ENCODE measurements around the gene PAM16.
A peak's percentile ranks its signal among the peaks of the same experiment; 100 is the strongest.
"Not testable (repeated sequence)": the region's sequence is repeated elsewhere in the genome, so short reads cannot be mapped to it uniquely, and the experiment has no call there.

Gene PAM16

DNA sequence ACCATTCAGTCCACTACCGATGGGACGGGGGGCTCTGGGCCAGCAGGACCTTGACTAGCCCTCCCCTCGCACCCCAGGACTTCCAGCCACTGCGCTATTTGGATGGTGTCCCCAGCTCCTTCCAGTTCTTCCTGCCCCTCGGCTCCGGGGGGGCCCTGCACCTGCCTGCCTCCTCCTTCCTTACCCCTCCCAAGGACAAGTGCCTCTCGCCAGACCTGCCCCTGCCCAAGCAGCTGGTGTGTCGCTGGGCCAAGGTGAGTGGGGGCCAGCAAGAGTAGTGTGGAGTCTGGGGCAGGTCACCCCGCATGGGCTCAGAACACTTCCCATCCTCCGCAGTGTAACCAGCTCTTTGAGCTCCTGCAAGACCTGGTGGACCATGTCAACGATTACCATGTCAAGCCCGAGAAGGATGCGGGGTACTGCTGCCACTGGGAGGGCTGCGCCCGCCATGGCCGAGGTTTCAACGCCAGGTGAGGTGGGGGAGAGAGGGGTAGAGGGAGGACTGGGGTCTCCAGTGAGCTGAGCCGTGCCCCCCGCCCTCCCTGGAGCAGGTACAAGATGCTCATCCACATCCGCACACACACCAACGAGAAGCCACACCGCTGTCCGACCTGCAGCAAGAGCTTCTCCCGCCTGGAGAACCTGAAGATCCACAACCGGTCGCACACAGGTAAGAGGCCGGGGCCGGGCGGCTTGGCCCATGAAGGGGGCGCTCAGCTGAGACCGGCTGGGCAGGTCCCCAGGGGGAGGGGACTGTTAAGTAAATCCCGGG lies 16.2 kb downstream of the PAM16 start:
- no peak for DNase-seq (ENCODE audit: low spot score)

DNA sequence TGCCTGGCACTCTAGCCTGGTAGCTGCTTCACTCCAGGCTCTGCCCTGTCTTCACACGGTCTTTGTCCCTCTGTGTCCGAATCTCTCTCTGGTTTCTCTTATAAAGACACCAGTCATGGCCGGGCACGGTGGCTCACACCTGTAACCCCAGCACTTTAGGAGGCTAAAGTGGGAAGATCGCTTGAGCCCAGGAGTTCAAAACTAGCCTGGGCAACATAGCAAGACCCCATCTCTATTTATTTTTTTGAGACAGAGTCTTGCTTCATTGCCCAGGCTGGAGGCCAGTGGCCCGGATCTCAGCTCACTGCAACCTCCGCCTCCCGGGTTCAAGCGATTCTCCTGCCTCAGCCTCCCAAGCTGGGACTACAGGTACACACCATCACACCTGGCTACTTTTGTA lies 17.4 kb downstream of the PAM16 start:
- DNase-seq (ENCODE audit: low spot score), result not testable (repeated sequence)

DNA sequence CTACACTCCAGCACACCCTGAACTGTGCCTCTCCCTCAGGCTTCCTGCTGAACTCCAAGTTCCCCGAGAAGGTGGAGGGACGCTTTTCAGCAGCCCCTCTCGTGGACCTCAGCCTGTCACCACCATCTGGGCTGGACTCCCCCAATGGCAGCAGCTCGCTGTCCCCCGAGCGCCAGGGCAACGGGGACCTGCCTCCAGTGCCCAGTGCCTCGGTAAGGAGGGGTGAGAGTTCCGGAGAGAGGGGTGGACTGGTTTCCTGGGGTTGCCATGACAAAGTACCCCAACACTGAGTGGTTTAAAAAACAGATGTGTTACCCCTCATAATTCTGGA lies 17.8 kb downstream of the PAM16 start:
- DNase-seq (ENCODE audit: low spot score), result no peak

DNA sequence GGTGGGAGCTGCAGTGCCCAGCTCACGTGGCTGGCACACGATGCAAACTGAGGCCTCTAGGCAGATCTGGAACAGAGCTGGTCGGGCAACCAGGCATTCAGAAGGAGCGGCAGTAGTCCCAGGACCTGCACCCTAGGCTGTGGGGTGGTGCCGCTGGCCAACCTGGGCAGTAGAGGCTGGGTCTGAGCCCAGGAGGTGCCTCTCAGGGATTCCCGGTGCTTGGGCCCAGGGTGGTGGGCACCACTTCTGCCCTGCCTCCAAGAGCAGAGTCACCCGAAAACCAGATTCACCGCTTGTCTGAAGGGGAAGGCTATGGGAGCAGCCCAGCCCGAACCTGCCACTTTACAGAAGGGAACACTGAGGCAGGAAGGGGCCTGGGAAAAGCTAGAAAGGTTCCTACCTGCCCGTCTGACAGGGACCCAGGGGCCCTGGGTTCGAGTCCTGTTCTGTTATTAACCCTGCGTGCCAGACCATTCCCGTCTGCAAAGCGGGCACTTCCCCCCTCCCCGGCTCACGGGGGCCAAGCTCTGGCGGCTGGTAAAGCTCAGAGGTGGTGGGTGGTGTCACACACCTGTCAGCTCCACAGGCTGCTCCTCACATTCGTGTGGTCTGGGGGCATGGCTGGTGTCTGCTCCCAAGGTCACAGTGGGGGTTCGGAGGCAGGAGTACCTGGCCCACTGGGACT lies 18.4 kb downstream of the PAM16 start:
- DNase-seq (ENCODE audit: low spot score), result no peak

DNA sequence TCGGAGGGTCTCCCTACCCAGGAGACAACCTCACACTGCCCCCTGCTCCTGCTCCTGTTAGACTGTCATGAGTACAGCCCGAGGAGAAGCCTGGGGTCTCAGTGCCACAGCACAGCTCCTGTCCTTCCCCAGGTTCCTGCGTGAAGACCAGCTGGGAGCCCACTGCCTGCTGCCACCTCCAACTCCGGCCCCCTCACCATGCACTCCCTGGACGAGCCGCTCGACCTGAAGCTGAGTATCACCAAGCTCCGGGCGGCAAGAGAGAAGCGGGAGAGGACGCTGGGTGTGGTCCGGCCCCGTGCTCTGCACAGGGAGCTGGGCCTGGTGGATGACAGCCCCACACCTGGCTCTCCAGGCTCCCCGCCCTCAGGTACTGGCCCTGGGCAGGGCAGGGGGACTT lies 19.0 kb downstream of the PAM16 start:
- DNase-seq (ENCODE audit: low spot score), result no peak

DNA sequence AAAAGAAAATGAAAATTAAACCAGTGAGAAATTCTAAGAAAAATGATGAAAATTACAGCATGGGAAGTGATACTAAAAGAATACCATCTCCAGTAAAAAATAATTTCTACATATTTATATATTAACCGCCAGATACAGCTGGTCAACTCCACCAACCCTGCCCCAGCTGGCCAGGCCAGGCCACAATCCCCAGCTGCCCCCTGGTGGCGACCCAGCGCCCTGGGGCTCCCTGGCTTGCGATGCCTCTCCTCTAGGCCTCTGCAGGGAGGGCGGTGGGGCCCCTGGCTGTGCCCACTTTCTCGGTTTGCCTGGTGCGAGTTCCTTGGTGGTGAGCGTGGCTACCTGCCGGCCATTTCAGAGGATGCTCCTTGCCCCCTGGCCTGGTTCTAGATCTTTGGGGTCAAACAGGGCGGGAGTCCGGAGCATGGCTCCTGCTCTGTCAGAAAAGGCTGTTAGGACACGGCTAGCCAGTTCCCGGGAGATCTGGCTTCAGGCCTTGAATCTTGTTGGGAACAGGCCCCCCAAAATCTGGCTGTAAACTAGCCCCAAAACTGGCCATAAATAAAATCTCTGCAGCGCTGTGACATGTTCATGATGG lies 20.7 kb downstream of the PAM16 start:
- peak; percentile 70 for DNase-seq (ENCODE audit: low spot score)

DNA sequence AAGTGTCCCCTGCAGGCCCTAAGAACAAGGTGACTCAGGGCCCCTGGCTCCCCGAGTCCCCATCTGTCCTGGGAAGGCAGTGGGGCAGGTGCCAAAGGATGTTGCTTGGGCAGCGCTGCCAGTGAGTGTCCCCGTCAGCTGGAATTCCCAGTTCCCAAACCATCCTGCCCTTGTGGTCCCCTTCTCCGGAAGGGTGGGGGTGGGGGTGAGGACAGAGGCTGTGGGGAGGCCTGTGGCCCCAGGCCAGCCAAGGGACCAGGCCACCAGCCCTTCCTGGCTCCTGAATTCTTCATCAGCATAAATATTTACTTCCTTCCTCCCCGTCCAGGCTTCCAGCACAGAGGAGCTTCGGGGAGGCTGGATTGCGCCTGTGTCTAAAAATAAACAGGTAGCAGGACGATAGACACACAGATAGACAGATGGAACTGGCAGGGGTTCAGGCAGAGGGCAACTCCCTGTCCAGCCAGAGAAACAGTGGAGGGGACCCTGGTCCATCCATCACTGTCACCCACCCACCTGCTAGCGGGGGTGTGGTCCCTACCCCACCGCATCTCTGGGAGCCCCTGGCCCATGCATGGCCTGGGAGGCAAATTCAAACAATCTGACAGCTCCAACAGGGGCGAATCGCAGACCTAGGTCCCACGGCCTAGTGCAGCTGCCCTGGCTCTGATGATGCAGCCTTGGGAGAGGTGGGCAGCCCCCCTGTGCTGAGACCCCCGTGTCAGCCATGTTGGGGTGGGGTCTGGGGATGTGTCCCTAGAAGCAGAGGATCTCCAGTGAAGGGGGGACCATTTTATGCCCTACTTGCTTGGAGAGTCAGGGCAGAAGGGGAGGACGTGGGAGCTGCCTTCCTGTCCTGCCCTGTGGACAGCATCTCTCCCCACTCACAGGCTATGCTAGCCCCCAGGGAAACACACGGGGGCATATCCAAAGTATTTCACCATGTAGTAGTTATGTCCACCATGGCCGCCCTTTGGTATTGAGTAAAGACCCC lies 22.0 kb downstream of the PAM16 start:
- no peak for DNase-seq (ENCODE audit: low spot score)

DNA sequence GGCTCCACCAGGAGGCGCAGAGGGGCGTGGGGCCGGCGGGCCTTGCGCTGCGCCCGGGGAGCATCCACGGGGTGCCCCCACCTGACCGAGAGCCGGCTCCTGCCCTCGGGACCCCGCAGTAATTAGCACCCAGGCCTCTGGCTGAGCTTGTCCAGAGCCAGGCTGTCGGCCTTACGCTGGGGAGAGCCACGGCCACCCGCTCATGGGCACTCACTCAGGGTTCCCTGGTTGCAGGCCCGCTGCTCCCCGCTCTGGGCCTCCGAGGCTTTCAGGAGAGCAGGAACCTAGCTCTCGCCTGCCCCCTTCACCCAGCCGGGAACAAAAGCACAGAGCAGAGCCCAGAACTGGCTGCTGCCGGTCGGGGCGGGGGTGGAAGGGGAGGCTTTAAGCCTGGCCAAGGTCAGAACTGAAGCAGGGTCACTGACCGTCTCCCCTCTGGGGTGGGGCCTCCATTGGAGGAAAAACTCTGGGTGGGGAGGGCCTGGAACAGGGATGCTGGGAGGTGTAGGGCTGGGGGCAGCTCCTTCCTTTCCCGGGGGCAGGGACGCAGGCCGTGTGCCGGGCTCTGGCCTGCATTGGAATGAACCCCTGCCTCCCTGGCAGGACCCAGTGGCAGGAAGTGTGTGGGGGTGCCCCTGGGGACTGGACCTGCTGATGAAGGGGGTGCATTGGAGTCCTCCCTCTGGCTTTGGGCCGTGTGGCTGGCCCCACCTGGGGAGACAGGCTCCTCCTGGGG lies 22.9 kb downstream of the PAM16 start:
- no peak for DNase-seq (ENCODE audit: low spot score)

DNA sequence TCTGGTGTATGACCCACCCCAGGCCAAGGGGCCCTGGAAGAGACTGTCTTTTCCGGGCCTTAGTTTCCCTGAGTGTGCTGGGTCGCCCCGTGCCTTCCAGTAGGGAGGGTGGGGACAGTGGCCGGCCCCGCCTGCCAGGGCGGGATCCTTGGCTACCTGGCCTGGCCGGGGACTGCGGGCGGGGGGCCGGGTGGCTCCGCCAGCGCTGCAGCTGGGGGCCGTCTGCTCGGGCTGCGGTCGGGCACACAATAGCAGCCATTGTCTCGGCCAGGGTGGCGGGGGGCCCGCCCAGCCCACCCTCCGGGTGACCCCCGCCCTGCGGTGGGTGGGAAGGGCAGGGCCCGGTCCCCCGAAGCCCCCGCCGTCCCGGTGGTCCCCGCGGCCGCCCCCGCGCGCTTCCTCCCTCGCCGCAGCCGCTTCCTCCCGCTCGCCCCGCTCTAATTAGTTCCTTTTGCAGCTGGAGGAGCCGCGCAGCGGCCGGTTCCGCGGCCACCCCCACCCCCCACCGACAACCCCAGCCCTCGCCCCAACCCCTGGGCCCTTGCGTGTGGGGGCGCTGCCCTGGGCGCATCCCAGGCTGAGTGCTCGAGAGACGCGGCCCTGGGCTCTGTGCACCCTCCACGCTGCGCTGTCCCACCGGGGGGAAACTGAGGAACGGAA lies 23.6 kb downstream of the PAM16 start:
- DNase-seq (ENCODE audit: low spot score), result no peak

DNA sequence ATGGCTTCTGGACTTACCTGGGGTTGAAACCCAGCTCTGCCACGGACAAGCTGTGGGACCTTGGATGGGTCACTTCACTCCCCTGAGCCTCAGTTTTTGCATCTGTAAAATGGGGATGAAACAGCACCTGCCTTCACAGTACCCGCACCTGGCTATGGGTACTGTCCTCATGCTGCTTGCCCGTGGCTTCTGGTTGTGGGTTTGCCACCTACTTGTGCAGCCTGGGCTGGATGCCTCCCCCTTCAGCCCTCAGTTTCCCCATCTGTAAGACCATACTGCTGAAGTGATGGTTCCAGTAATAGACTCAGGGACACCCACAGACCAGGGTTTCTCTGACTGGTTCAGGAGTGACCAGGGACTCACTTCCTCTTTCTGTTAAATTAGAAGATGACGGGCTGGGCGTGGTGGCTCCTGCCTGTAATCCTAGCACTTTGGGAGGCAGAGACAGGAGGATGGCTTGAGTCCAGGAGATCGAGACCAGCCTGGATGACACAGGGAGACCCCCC lies 25.8 kb downstream of the PAM16 start:
- DNase-seq (ENCODE audit: low spot score), result no peak

DNA sequence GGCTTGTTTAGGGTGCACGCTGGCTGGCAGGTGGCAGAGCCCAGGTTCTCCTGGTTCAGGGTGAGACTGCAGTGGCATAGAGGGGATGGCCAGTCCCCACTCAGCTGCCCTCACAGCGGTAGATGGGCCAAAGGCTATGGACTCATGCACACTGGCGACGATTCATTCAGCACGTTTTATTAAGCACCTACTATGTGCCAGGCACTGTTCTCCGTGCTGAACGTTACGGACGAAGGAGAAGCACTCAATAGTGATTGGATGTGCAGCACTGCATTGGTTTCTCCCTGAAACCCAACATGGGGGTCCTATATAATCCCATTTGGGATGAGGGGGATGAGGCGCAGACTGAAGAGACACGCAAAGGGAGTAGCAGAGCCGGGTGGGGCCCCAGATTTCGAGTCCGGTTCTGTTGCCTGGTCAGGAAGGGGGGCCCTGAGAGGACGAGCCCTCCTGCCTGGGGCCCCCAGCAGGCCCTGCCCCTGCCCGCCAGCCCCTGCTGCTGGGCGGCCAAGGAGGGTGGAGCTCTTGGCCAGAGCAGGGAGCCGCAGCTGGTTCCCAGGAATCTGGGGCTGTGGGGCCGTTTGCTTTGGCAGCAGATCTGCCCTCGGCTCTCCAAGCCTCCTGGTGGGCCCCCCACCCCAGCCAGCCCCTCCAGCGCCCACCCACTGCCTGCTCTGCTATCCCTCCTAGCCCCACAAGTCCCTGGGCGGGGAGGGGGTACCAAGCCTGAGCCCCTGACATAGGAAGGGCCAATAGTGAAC lies 26.4 kb downstream of the PAM16 start:
- DNase-seq (ENCODE audit: low spot score), result no peak

DNA sequence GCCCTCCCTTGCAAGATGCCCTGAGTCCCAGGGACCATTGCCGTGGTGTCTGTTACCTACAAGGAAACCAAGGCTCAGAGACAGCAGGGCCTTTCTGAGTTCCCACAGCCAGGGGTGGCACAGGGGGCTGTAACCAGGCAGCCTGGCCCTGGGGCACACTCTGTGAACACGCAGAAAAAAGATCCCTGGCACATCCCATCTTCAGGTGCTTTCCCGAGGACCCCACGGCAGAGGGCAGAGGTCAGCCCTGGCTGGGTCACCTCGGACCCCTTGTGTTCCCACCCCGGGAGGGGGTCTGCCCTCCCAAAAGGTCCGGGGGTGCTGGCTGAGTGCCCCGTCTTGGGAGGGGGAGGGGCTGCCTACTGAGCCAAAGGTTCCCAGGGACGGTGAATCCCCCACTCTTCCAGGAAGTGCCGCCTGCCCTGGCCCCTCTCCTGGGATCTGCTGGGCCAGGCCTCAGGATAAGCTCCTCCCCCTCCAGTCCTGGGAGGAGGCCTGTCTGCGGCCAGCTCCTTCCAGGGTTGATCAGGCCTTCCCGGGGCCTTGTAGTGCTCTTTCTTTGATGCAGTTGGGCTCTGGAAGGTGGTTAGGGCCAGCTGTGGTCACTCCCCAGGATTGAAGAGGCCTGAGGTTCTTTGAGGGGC lies 27.2 kb downstream of the PAM16 start:
- no peak for DNase-seq (ENCODE audit: low spot score)

DNA sequence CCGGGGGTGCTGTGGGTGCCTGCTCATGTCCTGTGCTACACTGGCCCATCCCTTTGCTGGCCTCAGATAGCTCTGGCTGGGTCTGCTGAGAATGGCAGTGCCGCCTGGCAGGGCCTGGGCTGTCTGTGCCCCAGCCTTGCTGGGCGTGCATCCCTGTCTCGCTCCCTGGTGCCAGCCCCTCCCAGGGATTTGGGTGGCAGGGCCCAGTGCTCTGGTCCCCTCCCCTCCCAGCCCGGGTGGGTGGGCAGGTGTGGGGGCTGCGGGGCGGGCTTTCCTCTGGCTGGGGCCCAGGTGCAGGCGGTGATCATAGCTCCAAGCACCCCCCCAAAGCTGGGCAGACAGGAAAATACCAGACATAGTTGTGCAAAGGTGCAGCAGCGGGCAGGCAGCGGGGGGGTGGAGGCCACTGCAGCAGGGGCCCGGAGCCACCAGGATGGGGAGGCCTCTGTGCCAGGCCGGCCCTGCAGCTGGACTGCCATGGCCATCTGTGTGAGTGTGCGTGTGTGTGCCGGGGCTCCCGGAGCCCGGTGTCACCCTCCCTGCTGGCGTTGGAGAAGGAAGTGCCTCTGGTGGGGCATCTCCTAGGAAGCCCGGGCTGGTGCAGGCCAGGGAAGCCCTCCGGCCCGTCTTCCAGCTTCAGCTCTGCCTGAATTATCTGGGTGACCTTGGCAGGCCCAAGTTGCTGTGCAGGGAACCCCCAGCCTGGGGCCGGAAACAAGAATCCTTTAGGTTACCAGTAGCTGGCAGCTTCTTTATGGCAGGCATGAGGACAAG lies 27.9 kb downstream of the PAM16 start:
- no peak for DNase-seq (ENCODE audit: low spot score)

DNA sequence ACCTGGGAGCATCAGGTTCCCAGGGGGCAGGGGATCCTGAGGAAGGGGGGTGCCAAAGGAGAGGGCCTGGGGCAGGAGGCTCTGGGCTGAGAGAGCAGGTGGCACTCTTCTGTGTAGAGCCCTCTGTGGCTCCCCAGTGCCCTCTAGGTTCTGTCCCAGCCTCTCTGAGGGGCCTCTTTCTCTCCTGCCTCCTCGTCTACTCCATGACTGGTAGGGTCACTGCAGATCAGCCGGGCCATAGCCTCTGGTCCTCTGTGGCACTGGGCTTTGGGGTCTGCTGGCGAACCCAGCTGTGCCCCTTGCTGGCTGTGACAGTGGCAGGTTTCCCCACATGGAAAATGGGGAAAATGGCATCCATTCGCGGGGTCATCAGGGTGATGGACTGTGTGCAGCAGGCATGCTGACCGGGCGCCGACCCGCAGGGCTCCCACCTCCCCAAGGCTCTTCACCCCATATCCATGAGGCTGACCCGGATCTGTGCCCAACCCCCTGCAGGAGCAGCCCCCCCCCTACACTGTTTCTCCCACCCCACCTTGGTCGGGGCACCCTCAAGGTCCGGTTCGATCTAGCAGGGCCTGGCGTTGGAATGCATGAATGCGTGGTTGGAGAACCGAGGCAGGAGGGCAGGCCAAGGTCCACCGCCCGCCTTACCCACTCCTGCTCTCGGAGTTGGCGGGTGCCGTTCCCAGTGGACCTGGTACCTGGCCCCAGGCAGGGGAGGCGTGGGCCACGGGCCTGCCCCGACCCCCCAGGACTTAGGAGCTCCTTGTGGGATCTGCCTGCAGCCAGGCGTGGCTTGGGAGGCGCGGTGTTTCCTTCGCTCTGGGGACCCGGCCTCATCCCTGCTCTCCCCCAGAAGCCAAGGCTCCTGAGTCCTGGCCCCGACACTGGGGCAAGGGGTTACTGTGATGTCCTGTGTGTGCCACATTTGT lies 28.7 kb downstream of the PAM16 start:
- DNase-seq (ENCODE audit: low spot score), result no peak

DNA sequence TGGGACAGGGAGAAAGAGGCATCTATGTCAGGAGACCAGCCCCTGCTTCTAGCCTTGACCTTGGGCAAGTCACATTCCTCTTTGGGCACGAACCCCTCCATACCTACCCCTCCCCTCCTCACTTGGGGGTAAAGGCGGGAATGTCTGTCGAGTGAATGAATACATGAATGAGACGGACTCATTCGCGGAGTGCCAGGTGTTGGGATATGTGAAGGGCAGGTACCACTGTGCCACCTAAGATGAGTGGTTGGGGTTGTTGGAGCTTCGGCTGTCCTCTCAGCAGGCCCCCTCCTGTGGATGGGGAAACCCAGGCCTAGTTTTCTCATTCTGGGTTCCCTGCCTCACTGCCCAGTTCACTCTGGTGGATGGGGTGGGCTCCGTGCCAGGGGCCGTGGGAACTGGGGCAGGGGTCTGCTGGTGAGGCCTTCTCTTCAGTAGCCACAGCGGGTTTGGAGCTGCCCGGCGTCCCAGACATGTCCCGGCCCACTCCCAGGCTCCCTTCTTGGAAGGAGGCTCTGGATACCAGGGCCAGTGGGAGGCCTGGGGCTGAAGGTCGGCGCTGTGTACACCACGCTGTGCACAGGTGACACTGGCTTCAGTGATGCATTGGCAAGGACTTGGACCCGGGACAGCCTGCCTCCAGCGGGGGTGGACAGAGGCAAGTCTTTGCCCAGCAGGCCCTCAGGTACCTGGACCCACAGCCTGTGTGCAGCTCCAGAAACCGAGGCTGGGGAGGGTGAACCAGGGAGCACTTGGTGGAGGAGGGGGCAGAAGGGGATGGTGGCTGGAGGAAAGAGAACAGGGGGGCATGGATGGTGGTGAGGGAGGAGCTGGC lies 29.6 kb downstream of the PAM16 start:
- DNase-seq (ENCODE audit: low spot score), result no peak

DNA sequence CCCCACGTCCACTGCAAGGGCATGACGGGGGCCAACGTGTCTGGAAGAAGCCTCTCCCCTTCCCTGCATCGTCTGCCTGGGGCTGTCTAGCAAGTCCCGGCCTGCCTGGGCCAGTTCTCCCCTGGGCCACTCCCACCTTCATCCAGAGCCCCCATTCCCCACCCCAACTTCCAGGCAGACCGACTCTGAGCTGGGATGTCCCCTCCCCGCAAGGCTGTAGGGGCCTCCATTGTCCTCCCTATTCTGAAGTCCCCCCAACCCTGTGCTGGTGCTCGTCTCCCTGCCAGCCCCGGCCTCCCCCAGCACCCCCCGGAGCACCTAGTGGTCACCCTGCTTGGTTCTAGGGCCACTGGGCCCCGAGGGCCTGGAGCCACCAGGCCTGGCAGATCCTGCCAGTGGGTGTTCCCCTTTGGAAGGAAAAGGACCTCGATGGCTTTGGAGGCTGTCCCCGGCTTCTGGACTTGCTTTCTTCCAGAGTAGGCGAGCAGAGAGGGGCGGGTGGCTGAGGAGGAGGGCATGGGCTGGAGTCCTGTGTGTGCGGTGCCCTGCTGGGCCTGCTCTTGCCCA lies 30.5 kb downstream of the PAM16 start:
- DNase-seq (ENCODE audit: low spot score), result no peak

Data from RKO (cell line).